K562 (cell line): ENCODE data around the gene RUFY2. TPM values are rescaled to one million over a fixed set of nuclear protein-coding genes. Genes with fewer than 3 reads are reported as not detected.
A peak's percentile ranks its signal among the peaks of the same experiment; 100 is the strongest.

Experiments
- ATAC-seq: fragments of 200-7000 bp; cut with Tn5 transposase; 3 replicates; pipeline ENCODE4 v1.9.1; 2020; ENCODE audit warnings: moderate library complexity
- BruUV-seq: library from RNA; stranded (reverse); fragments of 400-500 nt; replicated peaks from 2 replicates; lab custom pipeline; 2021; lab: Mats Ljungman, UMichigan
- CTCF ChIA-PET: fragments of 300-600 bp; formaldehyde crosslinking; extraction: SDS; loops from one replicate; lab custom pipeline; 2021; ENCODE audit warnings: low intra/inter-chr PET ratio; lab: Yijun Ruan, JAX
- POLR2A ChIA-PET: fragments of 300-600, 350-650 bp; sonication (Branson Sonifier 250); formaldehyde crosslinking; extraction: SDS; loops from one replicate; lab custom pipeline; 2021; ENCODE audit warnings: antibody characterized with exemption, inconsistent platforms; lab: Yijun Ruan, JAX
- DNase-seq, 4 experiments: peaks; one replicate each; pipeline versions ENCODE4 v3.0.0 to v3.0.0-alpha.2; 2011 to 2018; ENCODE audit warnings: low spot score in 3 of 4, mixed read lengths in 3 of 4; ENCODE audit errors: extremely low read depth in 1 of 4
- FAIRE-seq: peaks from 2 replicates; lab custom pipeline; 2011; peaks lifted over from hg19 to GRCh38; lab: Jason Lieb, UNC
- H2AFZ ChIP-seq: 2 replicates; pipeline ENCODE4 v1.6.0; 2011; ENCODE audit warnings: low read depth, low read length, control low read depth, inconsistent platforms
- H3K27ac ChIP-seq: fragments of 200-600 bp; 3 replicates; pipeline ENCODE4 v1.8.0; 2011; ENCODE audit warnings: low read depth, mild to moderate bottlenecking, control low read depth, inconsistent platforms, low read length, moderate library complexity, mixed read lengths; ENCODE audit errors: extremely low read depth
- H3K27me3 ChIP-seq, 2 experiments: fragments of 300-600 bp in 1 of 2; 2 replicates in 1 of 2; 3 replicates in 1 of 2; pipeline versions ENCODE4 v1.6.0 to v1.8.0; 2011; ENCODE audit warnings: inconsistent platforms in 2 of 2, low read length in 2 of 2, mild to moderate bottlenecking in 1 of 2, mixed read lengths in 1 of 2, moderate library complexity in 1 of 2; ENCODE audit not compliant: control insufficient read depth in 2 of 2, insufficient read depth in 2 of 2
- H3K36me3 ChIP-seq: fragments of 300-600 bp; 3 replicates; pipeline ENCODE4 v1.8.0; 2011; ENCODE audit warnings: mild to moderate bottlenecking, low read length, inconsistent platforms; ENCODE audit not compliant: control insufficient read depth, insufficient read depth
- H3K4me1 ChIP-seq, 2 experiments: fragments of 200-600 bp in 1 of 2; replicated peaks in 1 of 2; 2 replicates in 1 of 2; 3 replicates in 1 of 2; pipeline versions ENCODE4 v1.5.1 to v1.8.0; 2011; ENCODE audit warnings: inconsistent platforms in 2 of 2, low read length in 2 of 2, mild to moderate bottlenecking in 1 of 2, mixed read lengths in 1 of 2, moderate library complexity in 1 of 2; ENCODE audit not compliant: control insufficient read depth in 2 of 2, insufficient read depth in 2 of 2
- H3K4me2 ChIP-seq: 2 replicates; pipeline ENCODE4 v1.6.1; 2011; ENCODE audit warnings: low read length, control low read depth, inconsistent platforms, mixed read lengths; ENCODE audit not compliant: insufficient read depth
- H3K4me3 ChIP-seq: fragments of 200-600 bp; sonication (generic), shearing (Covaris generic); 2 replicates; pipeline ENCODE4 v1.5.1; 2016; ENCODE audit warnings: control low read depth, inconsistent platforms
- H3K79me2 ChIP-seq: fragments of 200-600 bp; 3 replicates; pipeline ENCODE4 v1.8.0; 2011; ENCODE audit warnings: low read length, inconsistent platforms; ENCODE audit not compliant: control insufficient read depth, insufficient read depth
- H3K9ac ChIP-seq, 2 experiments: 2 replicates each; pipeline versions ENCODE4 v1.6.0 to v1.6.1; 2011; ENCODE audit warnings: low read depth in 2 of 2, low read length in 2 of 2, control low read depth in 1 of 2, inconsistent platforms in 1 of 2, mild to moderate bottlenecking in 1 of 2, mixed read lengths in 1 of 2; ENCODE audit not compliant: insufficient read depth in 1 of 2
- H3K9me1 ChIP-seq: one replicate; pipeline ENCODE4 v1.6.0; 2011; ENCODE audit warnings: inconsistent platforms, mild to moderate bottlenecking, low read length, moderate library complexity; ENCODE audit not compliant: control insufficient read depth, insufficient read depth
- H3K9me3 ChIP-seq: replicated peaks from 2 replicates; pipeline ENCODE4 v1.5.1; 2011; ENCODE audit warnings: low read depth, low read length, inconsistent platforms; ENCODE audit not compliant: control insufficient read depth, insufficient read depth
- H4K20me1 ChIP-seq: replicated peaks from 2 replicates; pipeline ENCODE4 v1.6.1; 2011; ENCODE audit warnings: low read length, inconsistent platforms, mixed read lengths; ENCODE audit not compliant: control insufficient read depth, insufficient read depth
- COPS2 ChIP-seq: fragments of 450-650 bp; conservative IDR thresholded peaks from 2 replicates; pipeline ENCODE4 v1.6.1; 2016; ENCODE audit warnings: mild to moderate bottlenecking, moderate library complexity
- ZNF134 ChIP-seq: fragments of 250-450 bp; sonication (Bioruptor Pico); conservative IDR thresholded peaks from 2 replicates; pipeline ENCODE4 v1.4.0; 2020
- WGBS: fragments of 100-300 bp; shearing (Covaris generic); methylation state at CpG from one replicate; pipeline ENCODE4 v1.1.6; 2016; ENCODE audit warnings: low coverage, mixed read lengths; ENCODE audit not compliant: insufficient coverage; ENCODE audit errors: missing lambda C conversion rate; 5-methylcytosine and 5-hydroxymethylcytosine counted together
- in situ Hi-C: fragments of 300-500 bp; cut with MboI; formaldehyde crosslinking; loops from 4 replicates; pipeline ENCODE4 v1.15.0; 2018; ENCODE audit warnings: inconsistent platforms, mixed read lengths
- intact Hi-C: fragments of 100-400 bp; cut with micrococcal nuclease; formaldehyde crosslinking; loops from 2 replicates; pipeline ENCODE4 v1.14.2; 2022
- polyA plus RNA-seq, 8 experiments: library from polyadenylated mRNA; depleted of rRNA in 4 of 8; stranded (reverse) in 5 of 8; unstranded in 3 of 8; fragments of >200 nt; fragmentation: Nextera tagmentation in 2 of 8; fragmentation: Illumina TruSeq in 1 of 8; extraction: Ambion mirVana in 2 of 8; extraction: Trizol in 1 of 8; gene quantifications; 2 replicates each; pipeline versions ENCODE4 v1.2.1 to v1.2.3, GENCODE V29; 2011 to 2014; ENCODE audit warnings: inconsistent platforms in 1 of 8, missing spikeins in 1 of 8
- total RNA-seq, 7 experiments: library from RNA; depleted of rRNA in 6 of 7; stranded (reverse); fragments of >200 nt in 6 of 7; fragmentation: Illumina TruSeq in 2 of 7; extraction: Trizol in 2 of 7; gene quantifications; 2 replicates each; pipeline versions ENCODE4 v1.2.1 to v1.2.3, GENCODE V29; 2011 to 2021; ENCODE audit warnings: low replicate concordance in 1 of 7
- TF ChIP-seq, protein P1 (sequence below): sonication (generic); formaldehyde crosslinking; IDR thresholded peaks from 2 replicates; pipeline ENCODE4 v1.8.1; 2023; ENCODE audit warnings: mild to moderate bottlenecking, missing genetic modification reagents
- TF ChIP-seq, protein P2 (sequence below), 2 experiments: fragments of 450-650 bp in 1 of 2; sonication (generic) in 1 of 2; formaldehyde crosslinking in 1 of 2; IDR thresholded peaks; 2 replicates each; pipeline versions ENCODE4 v1.7.1 to v1.9.0; 2016 to 2022; ENCODE audit warnings: inconsistent platforms in 1 of 2, mild to moderate bottlenecking in 1 of 2, missing genetic modification reagents in 1 of 2

Gene RUFY2
- total and polyA plus RNA-seq, 9 of the 15 experiments (the other 6 are each of a cell fraction or from before 2014, with no cell fraction given): 3.7 to 20.1 (median 12.6) TPM

DNA sequence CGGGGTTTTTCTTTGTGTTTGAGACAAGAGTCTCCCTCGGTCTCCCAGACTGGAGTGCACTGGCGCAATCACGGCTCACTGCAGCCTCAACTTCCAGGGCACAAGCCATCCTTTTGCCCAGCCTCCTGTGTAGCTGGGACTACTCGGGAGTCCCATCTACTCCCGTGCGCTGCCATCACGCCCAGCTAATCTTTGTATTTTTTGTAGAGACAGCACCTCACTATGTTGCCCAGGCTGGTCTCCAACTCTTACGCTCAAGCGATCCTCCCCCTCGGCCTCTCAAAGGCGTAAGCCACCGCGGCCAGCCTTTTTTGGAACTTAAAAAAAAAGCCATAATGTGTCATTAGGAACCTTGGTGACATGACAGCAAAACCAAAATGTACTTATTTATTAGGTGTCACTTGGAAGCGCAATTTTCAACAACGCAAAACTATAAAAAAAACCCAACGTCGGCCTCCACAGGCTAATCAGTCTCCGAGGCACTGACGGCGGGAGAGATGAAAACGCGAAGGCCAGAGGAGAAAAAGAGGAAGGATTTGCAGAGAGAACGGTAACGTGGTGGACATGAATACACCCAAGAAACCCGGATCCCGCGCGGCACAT lies 76.1 kb downstream of the RUFY2 start (continued):
- TF ChIP-seq, protein P1, sequence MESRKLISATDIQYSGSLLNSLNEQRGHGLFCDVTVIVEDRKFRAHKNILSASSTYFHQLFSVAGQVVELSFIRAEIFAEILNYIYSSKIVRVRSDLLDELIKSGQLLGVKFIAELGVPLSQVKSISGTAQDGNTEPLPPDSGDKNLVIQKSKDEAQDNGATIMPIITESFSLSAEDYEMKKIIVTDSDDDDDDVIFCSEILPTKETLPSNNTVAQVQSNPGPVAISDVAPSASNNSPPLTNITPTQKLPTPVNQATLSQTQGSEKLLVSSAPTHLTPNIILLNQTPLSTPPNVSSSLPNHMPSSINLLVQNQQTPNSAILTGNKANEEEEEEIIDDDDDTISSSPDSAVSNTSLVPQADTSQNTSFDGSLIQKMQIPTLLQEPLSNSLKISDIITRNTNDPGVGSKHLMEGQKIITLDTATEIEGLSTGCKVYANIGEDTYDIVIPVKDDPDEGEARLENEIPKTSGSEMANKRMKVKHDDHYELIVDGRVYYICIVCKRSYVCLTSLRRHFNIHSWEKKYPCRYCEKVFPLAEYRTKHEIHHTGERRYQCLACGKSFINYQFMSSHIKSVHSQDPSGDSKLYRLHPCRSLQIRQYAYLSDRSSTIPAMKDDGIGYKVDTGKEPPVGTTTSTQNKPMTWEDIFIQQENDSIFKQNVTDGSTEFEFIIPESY (CRISPR knock-in tag): no peak

DNA sequence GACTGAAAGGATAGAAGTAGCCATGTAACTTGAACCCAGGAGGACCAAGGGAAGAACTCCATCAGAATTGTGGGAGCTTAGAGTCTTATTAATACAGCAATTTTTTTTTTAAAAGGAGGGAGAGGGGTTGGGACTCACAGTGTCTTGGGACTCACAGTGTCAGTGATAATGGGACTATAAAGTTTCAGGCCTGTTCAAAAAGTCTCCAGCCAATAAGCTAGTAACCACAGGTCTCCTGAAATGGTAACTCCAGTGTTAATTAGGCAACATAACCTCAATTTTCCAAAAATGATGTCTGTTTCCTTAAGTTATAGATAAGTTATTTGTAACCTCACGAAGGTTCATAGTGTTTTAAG lies 77.6 kb downstream of the RUFY2 start:
- DNase-seq (no peak), ATAC-seq (no peak), FAIRE-seq (no peak)
- in situ Hi-C loops: loop anchor here (10.0 kb wide), 1 partner anchor 455 kb away; no protein-coding TSS in a partner anchor
- Histone ChIP-seq H3K4me1 (peaks cover 17 to 20% of the 10 kb centered on the region in 2 experiments), H3K4me3 (no peak overlapping the region), H3K4me2 (no peak overlapping the region), H2AFZ (peak overlapping the region; percentile 97), H3K9me3 (no peaks in the 10 kb centered on the region), H3K36me3 (peaks cover 16% of the 10 kb centered on the region; the same call in 2 of the 3 replicates), H4K20me1 (peaks cover 4% of the 10 kb centered on the region), H3K9me1 (no peaks in the 10 kb centered on the region), H3K79me2 (peaks cover 37% of the 10 kb centered on the region), H3K27ac (no peak overlapping the region), H3K27me3 (no peaks in the 10 kb centered on the region), H3K9ac (no peak overlapping the region)
- CTCF ChIA-PET: no interaction called here
- intact Hi-C loops: no loop called here
- TF ChIP-seq ZNF134 (CRISPR knock-in tag) (0 out of 2 replicates have a peak, but pooled peaks have one; percentile 10), COPS2 (no peak)
- TF ChIP-seq, protein P2, sequence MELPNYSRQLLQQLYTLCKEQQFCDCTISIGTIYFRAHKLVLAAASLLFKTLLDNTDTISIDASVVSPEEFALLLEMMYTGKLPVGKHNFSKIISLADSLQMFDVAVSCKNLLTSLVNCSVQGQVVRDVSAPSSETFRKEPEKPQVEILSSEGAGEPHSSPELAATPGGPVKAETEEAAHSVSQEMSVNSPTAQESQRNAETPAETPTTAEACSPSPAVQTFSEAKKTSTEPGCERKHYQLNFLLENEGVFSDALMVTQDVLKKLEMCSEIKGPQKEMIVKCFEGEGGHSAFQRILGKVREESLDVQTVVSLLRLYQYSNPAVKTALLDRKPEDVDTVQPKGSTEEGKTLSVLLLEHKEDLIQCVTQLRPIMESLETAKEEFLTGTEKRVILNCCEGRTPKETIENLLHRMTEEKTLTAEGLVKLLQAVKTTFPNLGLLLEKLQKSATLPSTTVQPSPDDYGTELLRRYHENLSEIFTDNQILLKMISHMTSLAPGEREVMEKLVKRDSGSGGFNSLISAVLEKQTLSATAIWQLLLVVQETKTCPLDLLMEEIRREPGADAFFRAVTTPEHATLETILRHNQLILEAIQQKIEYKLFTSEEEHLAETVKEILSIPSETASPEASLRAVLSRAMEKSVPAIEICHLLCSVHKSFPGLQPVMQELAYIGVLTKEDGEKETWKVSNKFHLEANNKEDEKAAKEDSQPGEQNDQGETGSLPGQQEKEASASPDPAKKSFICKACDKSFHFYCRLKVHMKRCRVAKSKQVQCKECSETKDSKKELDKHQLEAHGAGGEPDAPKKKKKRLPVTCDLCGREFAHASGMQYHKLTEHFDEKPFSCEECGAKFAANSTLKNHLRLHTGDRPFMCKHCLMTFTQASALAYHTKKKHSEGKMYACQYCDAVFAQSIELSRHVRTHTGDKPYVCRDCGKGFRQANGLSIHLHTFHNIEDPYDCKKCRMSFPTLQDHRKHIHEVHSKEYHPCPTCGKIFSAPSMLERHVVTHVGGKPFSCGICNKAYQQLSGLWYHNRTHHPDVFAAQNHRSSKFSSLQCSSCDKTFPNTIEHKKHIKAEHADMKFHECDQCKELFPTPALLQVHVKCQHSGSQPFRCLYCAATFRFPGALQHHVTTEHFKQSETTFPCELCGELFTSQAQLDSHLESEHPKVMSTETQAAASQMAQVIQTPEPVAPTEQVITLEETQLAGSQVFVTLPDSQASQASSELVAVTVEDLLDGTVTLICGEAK (IDR thresholded peaks at IDR 0.05): peak; percentile 88
- TF ChIP-seq, protein P2 (CRISPR knock-in tag; IDR thresholded peaks at IDR 0.05): no peak
- 36% methylated on average over 1 of the region's 1 CpG for WGBS
- POLR2A ChIA-PET: interaction anchor here (0.6 to 1.0 kb wide), 4 partner anchors 8 to 14 kb away, joined by 3 to 4 read pairs (median 3); no protein-coding TSS in a partner anchor
- no TSS peak for BruUV-seq
